ENCODE measurements around the gene FMNL1.
"Not testable (repeated sequence)": the region's sequence is repeated elsewhere in the genome, so short reads cannot be mapped to it uniquely, and the experiment has no call there.

The FMNL1 gene

GRCh38 chr17:45234641-45235415, 13.1 kb downstream of the FMNL1 start:
- no peak for DNase-seq (ENCODE audit: low read depth in 2 of 2)

DNA sequence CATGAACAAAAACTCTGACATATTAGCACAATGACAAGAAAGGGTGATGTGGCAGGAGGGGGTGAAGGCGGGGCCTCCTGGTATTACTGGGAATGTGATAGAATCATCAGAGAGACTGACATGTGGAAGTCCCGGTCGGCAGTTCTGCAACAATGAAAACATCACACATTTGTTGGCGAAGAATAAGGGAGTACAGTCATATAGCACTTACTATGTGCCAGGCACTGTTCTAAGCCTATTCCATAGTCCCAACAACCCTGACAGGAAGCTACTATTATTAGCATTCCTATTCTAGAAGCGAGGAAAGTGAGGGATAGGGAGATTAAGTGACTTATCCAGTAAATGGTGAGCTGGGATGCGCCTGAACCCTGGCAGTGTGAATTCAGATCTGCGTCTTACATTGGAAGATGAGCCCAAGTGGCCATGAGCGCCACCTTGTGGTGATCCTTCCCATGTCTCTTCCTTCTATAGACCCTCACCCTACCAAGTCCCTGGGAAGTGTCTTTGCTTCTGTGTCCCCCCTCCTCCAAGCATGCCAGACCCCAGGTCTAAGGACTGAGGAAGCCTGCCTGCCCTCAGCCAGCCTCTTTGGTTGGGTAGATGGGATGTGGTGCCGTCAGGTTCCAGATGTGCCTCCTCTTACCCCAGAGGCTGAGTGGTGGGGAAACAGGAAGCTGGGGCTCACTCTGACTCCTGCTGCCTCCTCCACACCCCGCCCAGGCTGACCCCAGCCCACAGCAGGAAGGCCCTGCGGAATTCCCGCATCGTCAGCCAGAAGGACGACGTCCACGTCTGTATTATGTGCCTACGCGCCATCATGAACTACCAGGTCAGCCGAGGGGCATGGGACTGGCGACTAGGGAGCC, 14.0 kb downstream of the FMNL1 start:
- DNase-seq (ENCODE audit: low read depth in 2 of 2): peak; percentile 57 to 58

DNA sequence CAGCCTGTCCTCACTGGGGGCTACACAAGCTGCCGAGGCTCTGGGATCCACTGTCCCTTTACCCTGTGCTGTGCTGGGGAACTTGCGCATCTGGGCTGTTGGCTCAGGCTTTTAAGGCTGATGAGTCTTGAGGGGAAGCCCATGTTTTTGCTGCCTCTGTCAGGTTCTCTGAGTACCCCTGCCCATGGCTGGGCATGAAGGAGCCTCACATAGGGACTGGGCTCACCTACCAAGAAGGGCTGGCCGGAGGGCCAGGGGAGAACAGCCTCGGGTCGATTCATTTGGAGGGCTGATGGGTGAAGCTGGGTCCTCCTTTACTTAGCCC, 14.6 kb downstream of the FMNL1 start:
- no peak for DNase-seq (ENCODE audit: low read depth in 2 of 2)

- DNase-seq (ENCODE audit: low read depth in 2 of 2): no peak
Observed at GRCh38 chr17:45237686-45238085, 16.0 kb downstream of the FMNL1 start.

DNA sequence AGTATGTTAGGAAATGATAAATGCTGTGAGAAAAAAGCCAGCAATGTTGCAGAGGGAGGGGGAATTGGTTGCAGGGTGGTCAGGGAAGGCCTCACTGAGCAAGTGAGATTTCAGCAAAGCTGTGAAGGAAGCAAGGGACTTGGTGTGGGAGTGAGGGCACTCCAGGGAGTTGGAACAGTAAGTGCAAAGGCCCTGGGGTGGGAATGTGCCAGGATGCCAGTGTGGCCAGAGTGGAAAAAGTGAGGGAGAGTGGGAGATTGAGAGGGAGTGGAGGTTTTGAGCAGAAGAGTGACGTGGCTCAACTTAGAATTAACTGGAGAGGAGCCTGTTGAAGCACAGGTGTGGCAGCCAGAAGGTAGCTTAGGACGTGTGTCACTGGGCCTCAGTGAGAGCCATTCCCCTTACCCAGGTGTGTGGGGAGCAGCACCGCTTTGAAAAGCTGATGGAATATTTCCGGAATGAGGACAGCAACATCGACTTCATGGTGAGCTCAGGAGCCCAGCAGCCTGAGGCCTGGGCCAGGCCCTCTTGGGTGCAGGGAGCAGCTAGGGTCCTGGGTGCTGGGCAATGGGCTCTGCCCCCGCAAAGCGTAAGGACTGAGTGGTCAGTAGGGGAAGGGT, 16.6 kb downstream of the FMNL1 start:
- DNase-seq (ENCODE audit: low read depth in 2 of 2): no peak

DNA sequence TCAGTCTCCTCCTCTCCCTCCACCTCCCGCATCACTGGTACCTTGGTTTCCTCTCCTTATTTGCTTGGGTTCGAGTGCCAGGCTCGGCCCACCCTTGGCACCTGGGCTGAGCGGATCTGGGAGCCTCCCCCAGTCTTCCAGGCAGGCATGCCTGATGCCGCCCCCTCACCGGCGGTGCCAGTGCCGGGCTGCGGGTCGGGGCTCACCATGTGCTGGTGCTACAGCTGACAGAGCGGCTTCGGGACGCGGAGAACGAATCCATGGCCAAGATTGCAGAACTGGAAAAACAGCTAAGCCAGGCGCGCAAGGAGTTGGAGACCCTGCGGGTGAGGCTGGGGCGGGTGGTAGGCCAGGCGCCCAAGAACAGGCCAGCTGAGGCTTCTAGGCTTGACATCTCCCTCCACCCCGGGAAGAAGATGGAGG, 19.2 kb downstream of the FMNL1 start:
- no peak for DNase-seq (ENCODE audit: low read depth in 2 of 2)

DNA sequence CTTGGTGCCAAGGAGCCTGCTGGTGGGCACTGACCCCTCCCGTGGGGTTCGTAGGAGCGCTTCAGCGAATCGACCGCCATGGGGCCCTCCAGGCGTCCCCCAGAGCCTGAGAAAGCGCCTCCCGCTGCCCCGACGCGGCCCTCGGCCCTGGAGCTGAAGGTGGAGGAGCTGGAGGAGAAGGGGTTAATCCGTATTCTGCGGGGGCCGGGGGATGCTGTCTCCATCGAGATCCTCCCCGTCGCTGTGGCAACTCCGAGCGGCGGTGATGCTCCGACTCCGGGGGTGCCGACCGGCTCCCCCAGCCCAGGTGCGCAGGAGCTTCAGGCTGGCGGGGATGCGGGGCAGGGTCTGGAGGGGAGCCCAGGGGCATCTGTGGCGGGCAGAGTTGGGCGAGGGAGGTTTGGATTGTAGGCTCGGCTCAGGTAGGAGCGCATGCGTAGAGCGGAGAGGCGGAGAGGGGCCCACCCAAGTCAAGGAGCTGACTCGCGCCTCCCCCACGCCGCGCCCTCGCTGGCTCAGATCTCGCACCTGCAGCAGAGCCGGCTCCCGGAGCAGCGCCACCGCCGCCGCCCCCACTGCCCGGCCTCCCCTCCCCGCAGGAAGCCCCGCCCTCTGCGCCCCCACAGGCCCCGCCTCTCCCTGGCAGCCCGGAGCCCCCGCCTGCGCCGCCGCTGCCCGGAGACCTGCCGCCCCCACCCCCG, 19.8 kb downstream of the FMNL1 start:
- DNase-seq (ENCODE audit: low read depth in 2 of 2): no peak

DNA sequence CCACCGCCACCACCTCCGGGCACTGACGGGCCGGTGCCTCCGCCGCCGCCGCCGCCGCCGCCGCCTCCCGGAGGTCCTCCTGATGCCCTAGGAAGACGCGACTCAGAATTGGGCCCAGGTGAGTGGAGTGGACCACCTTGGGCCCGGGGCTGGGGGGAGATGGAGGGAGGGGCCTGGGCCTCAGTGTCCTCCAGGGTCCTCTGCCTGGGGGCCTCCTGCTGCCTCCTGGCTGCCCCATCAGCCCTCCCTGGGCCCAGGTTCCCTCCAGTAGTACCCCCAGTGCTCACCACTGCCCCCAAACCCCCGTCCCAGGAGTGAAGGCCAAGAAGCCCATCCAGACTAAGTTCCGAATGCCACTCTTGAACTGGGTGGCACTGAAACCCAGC, 20.3 kb downstream of the FMNL1 start:
- no peak for DNase-seq (ENCODE audit: low read depth in 2 of 2)

DNA sequence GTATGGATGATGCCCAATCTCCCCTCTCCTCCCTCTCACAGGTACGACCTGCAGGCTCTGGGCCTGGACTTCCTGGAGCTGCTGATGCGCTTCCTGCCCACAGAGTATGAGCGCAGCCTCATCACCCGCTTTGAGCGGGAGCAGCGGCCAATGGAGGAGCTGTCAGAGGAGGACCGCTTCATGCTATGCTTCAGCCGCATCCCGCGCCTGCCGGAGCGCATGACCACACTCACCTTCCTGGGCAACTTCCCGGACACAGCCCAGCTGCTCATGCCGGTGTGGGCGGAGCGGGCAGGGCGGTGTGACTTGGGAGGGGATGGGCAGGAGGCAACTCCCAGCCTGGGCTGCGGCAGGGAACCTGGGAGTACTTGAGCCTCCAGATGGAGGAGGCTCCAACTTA, 22.1 kb downstream of the FMNL1 start:
- DNase-seq (ENCODE audit: low read depth in 2 of 2): no peak

- no peak for DNase-seq (ENCODE audit: low read depth in 2 of 2)
Observed at GRCh38 chr17:45244725-45245656, 23.3 kb downstream of the FMNL1 start.

DNA sequence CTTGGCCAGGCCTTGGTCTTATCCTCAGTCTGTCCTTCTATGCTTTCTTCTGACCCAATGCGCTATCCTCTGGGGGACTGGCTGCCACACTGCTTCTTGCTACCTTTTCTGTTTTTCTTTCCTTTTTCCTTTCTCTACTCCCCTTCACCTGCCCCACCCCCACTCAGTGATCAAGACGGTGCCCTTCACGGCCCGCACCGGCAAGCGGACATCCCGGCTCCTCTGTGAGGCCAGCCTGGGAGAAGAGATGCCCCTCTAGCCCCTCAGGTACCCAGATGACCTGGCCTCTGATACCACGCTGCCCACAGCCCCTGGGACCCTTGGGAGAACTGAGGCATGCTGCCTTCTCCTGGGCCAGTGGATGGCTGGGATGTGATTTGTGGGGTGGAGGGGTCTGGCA, 24.7 kb downstream of the FMNL1 start:
- DNase-seq (ENCODE audit: low read depth in 2 of 2): no peak

DNA sequence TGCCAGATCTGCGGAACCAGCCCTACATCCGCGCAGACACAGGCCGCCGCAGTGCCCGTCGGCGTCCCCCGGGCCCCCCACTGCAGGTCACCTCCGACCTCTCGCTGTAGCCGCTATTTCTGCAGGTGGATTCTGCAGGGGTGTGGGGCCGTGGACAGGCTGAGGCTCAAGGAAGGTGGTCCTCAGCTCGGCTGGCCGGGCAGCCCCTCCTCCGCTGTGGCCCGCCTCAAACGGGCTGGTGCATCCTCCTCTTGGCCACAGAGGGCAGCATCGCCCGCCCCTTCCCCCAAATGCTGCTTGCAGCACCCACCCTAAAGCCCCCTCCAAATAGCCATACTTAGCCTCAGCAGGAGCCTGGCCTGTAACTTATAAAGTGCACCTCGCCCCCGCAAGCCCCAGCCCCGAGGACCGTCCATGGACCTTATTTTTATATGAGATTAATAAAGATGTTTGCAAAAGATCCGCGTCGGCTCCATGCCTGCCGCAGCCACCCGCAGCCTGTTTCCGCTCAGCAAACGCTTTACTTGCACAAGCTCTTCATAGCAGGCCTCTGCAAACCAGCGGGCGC, 25.3 kb downstream of the FMNL1 start:
- no peak for DNase-seq (ENCODE audit: low read depth in 2 of 2)

DNA sequence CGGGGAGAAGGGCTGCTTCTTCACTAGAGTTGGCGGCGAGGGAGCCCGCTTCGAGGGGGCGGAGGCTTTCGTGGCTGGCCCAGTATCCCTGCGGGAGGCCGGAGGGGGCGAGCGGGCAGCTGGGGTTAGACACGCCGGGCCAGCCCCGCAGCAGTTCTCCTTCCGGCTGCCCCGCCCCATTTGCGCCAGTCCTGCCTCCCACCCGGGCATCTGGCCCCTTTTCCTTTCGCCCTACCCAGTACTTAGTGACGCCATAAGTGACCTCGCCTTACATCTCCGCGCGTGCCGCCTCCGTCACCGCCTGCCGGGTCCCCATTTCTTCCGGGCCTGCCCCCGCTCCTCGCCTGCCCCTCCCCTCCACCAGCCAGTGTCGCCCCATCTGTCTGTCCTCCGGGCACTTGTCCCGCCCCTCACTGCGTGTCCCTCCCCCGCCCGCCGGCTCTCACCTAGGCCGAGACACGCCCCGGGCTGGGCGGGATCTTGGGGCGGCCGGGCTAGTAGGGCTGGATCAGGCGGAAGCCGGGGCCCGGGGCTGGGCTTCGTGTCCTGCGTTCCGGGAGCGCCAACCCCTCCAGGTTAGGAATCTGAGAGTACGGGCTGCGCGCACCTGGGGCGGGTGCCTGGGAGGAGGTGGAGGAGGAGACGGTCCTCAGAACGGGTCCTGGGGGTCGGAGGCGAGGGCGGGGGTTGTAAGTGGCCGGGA, 25.9 kb downstream of the FMNL1 start:
- peak; percentile 94 to 96 for DNase-seq (ENCODE audit: low read depth in 2 of 2)

DNA sequence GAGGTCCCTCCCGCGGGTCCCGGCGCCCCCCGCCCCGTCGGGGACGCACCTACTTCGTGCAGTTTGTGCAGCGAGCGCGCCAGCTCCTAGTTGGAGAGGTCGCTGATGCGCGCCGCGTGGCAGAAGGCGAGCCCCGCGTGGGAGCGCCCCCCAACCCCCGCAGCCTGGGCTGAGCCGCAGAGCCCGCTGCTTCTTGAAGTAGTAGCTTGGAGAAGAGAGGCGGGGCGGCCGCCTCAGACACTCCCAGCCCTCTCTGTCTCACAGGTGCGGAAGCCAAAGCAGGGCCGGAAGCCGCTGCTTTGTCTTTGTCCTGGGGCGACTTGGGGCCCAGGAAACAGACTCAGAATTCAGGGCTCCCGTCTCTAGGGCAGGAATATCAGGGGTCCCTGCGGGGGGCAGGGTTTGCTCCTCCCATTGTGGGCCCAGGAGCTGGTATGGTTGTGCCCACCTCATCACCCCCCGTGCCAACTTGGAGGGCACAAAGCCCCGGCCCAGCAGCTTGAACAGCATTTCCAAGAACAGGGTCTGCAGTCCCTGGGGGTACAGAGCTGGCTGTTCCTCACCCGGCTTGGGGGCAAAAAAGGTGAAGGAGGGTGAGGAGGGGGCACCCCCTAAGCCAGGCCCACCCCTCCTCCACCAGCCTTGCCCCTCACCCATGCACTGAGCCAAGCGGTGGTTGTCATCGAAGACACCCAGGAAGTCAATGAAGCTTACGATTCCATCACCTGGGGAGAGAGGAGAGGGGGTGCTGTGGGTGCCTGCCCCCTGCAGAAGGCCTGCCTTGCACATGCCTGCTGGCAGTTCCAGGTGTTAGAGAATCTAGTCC, 26.7 kb downstream of the FMNL1 start:
- DNase-seq (ENCODE audit: low read depth in 2 of 2): peak; percentile 78 to 82

DNA sequence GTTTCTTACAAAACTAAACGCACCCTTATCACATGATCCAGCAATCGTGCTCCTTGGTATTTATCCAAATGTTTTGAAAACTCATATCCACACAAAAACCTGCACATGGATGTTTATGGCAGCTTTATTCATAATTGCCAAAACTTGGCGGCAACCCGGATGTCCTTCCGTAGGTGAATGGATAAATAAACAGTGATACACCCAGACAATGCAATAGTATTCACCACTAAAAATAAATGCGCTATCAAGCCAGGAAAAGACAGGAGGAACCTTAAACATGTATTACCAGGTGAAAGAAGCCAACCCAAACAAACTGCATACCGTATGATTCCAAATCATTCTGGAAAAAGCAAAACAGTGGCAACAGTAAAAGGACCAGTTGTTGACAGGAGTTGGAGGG, 30.2 kb downstream of the FMNL1 start:
- no peak for DNase-seq (ENCODE audit: low read depth in 2 of 2)

- DNase-seq (ENCODE audit: low read depth in 2 of 2): not testable (repeated sequence)
Observed at GRCh38 chr17:45253237-45253636, 31.6 kb downstream of the FMNL1 start.

DNA sequence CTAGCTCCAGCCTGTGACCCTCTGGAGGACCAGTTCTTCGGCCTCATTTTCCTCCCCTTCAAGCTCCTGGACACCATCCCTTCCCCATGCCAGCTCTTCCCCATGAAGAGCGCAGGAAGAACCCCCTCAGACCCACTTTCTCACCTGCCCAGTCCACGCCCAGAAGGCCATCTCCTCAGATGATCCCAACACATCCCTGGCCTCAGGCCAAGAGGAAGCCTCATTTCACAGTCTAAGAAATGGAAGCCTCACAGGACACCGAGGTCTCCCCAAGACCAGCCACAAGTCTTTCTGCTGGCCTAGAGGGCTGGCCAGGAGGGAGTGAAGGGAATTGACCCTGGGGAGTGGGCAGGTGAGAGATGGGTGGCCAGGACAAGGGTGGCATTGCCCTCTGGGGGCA, 32.2 kb downstream of the FMNL1 start:
- DNase-seq (ENCODE audit: low read depth in 2 of 2): no peak

- DNase-seq (ENCODE audit: low read depth in 2 of 2): no peak
Observed at GRCh38 chr17:45255358-45255757, 33.7 kb downstream of the FMNL1 start.

Measured in stimulated activated CD8-positive, alpha-beta memory T cell treated with anti-CD3 and anti-CD28 coated beads, Interleukin-7, amount 100 ng/mL, for 4 hours (primary cell).